Stimulated activated naive CD8-positive, alpha-beta T cell treated with anti-CD3 and anti-CD28 coated beads, Interleukin-15, Interleukin-2, amounts not matched to agents 100 ng/mL and 50 ng/mL, for 24 hours (primary cell): Measurements from ENCODE around the gene PISD.

Source experiments
- H3K27ac Mint-ChIP-seq: one replicate; pipeline ENCODE4 v1.8.0; 2021; ENCODE audit warnings: mild to moderate bottlenecking, mixed read lengths
- H3K27me3 Mint-ChIP-seq: one replicate; pipeline ENCODE4 v1.8.0; 2021; ENCODE audit warnings: mixed read lengths
- H3K36me3 Mint-ChIP-seq: one replicate; pipeline ENCODE4 v1.8.0; 2021; ENCODE audit warnings: low read depth, mixed read lengths
- H3K4me1 Mint-ChIP-seq: one replicate; pipeline ENCODE4 v1.8.0; 2021; ENCODE audit warnings: low read depth, mixed read lengths
- H3K4me3 Mint-ChIP-seq: one replicate; pipeline ENCODE4 v1.8.0; 2021; ENCODE audit warnings: mild to moderate bottlenecking, mixed read lengths
- H3K9me3 Mint-ChIP-seq: one replicate; pipeline ENCODE4 v1.8.0; 2021; ENCODE audit warnings: mixed read lengths

The PISD gene

DNA sequence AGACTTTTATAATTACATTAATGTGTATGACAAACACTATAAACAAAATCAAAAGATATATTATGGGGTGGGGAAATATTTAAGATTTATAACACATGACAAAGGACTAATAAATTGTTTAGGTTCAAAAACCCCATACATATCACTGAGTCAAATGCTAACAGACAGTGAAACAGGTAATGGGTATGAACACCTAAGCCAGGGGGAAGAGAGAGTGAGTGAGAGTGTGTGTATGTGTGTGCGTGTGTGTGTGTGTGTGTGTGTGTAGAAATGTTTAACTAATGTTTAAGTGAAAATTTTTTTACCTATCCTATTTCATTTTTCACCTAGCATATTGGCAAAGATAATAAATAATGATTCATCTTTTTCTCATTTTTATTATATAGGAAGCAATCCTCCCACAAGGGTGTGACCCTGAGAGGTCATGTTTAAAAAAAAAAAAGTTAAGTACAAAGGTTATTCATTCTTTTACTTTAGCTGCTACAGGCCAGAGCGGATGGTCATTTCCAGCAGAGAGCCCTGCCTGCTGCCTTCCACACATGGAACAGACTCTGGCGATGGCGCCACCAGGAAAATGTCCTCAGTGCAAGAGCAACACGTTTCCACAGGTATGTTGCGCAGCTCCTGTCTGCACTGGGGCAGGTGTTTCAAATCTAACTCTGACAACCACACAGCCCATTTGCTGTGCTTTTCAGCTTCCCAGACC lies 72.9 kb downstream of the PISD start:
- H3K27me3 Mint-ChIP-seq = no peaks in the 10 kb centered on the region
- H3K4me3 Mint-ChIP-seq = no peak overlapping the region
- peak overlapping the region; percentile 83 for H3K27ac Mint-ChIP-seq
- H3K36me3 Mint-ChIP-seq = peaks cover 52% of the 10 kb centered on the region
- no peaks in the 10 kb centered on the region for H3K9me3 Mint-ChIP-seq
- peaks cover 27% of the 10 kb centered on the region for H3K4me1 Mint-ChIP-seq

DNA sequence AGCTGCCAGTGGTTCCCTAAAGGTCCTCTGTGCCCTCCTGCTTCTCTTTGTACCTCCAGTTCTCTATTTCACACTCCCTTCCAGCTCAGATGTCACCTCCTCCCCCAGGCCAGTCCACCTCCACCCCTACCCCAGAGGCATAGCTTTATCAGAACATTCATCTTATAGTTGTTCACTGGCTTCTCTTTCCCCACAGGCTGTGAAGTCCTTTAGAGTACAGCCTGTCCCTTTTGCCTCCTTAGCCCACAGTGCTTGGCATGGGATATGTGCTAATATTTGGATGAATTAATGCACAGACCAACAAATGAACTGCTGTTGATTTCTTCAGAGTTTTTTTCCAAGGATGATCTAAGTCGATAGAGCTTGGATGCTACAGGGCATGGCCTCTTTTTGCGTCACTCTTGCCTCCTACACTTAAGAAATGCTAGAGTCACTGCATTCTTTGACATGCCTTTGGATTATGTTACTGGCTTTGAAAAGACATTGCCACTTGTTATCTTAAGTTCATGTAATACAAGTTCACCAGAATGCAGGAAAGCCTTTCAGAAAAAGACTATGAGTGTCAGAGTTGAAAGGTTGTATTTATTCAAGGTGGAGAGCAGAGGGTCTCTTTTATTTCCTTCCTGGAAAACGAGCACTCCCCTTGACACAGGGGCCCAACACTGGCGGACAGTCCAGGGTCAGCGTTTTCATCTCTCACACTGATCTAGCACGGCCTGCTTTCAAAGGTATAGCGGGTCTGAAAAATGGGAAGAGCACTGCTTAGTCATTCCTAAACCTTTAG lies 75.7 kb downstream of the PISD start:
- Mint-ChIP-seq H3K4me1 (peaks cover 49% of the 10 kb centered on the region), H3K4me3 (no peak overlapping the region), H3K36me3 (peaks cover 61% of the 10 kb centered on the region), H3K27me3 (no peaks in the 10 kb centered on the region), H3K9me3 (no peaks in the 10 kb centered on the region), H3K27ac (peak overlapping the region; percentile 70)

DNA sequence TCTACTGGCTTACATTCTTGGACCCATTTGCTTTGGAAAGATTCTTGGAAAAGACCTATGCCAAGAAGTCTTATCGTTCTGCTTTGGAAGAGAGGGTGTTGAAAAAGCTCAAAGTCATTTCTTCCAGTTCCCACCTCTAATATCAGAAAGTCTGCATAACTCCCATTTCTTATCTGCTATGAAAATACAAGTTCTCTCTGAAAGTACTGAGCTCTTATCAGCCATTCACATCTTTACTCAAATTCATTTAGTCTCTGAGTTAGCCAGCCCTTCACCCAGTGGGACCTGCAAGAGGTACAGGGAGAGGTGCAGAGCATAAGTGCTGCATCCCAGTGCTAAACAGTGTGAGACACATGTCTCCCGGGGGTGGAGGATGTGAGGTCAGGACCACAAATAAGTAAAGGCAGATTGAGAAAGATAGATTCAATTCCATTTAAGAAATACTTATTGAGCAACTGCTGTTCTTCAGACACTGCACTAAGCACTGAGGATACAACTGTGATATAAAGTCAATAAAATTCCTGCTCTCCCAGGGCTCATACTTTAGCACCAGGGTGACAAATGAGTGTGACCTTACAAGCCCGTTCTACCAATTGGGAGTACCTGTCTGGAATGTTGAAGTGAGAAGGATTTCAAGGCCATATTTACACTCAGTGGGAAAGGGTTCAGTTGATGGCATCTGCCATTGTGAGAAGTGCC lies 76.7 kb downstream of the PISD start:
- Mint-ChIP-seq H3K4me1 (peaks cover 49% of the 10 kb centered on the region), H3K4me3 (no peak overlapping the region), H3K36me3 (peaks cover 61% of the 10 kb centered on the region), H3K27ac (peak overlapping the region; percentile 56), H3K27me3 (no peaks in the 10 kb centered on the region), H3K9me3 (no peaks in the 10 kb centered on the region)

DNA sequence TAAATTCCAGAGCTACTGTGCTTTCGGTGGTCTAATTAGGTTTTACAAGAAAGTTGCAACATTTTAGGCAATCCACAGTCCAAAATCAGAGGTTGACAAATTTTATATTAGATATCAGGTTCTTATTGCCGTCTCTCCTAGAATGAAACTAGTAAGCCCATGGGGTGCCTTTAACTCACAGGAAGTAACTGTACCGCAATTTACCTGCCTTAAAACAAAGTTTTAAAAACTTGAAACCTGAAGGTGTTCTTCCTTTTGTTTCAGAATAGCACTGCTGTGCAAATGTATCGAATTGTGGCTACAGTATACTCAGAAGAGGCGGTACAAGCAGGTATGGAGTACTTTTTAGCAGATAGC lies 77.2 kb downstream of the PISD start:
- Mint-ChIP-seq H3K36me3 (peaks cover 66% of the 10 kb centered on the region), H3K4me1 (peaks cover 49% of the 10 kb centered on the region), H3K9me3 (no peaks in the 10 kb centered on the region), H3K27me3 (no peaks in the 10 kb centered on the region), H3K4me3 (no peak overlapping the region), H3K27ac (peak overlapping the region; percentile 7)

DNA sequence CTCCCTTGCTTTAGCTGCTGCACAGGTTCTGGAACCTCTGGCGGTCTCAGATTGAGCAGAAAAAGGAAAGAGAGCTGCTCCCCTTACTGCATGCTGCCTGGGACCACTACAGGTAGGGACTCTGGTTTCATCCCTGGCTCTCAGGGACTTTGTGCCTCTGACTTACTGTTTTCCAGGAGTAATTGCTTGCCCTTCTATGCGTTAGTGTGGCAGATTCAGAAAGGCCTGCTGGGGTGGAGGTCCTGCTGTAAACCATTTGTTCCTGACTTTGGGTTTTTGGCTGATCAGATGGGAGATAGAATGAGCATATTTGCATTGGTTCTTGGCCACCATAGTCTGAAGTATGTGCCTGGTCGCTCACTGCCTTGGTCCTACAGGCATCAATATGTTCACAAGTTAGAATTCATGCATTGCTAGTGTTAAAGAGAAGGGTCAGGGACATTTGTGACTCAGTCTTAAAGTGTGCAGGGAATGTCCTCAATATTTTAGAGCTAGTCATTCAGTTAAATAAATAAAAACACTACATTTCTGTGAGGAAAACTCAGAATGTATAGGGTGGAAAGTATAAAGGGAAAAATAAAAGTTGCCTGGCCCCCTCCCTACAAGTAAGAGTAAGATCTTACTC lies 78.0 kb downstream of the PISD start:
- peaks cover 48% of the 10 kb centered on the region for H3K4me1 Mint-ChIP-seq
- H3K9me3 Mint-ChIP-seq = no peaks in the 10 kb centered on the region
- H3K36me3 Mint-ChIP-seq = peaks cover 63% of the 10 kb centered on the region
- no peak overlapping the region for H3K4me3 Mint-ChIP-seq
- H3K27ac Mint-ChIP-seq = peak overlapping the region; percentile 7
- no peaks in the 10 kb centered on the region for H3K27me3 Mint-ChIP-seq

DNA sequence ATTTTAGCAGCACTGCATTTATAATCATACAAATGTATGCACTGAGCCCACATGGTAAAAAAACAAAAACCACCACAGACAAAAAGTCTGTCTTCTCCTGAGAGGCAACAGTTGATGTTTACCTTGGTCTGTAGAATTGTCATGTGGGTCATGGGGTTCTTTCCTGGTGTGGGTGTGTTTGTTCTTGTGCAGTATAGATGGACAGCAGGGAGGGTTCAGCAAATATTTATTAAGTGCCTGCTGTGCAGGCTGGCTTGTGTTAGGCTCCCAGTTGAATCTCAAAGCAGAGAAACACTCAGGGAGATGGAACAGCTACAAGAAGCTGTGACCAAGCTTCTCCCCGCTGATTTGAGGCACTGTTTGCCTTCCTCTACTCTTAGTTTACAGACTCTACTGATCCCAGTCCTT lies 82.2 kb downstream of the PISD start:
- Mint-ChIP-seq H3K4me3 (no peak overlapping the region), H3K4me1 (peaks cover 34% of the 10 kb centered on the region), H3K27ac (peak overlapping the region; percentile 13), H3K36me3 (peaks cover 52% of the 10 kb centered on the region), H3K27me3 (no peaks in the 10 kb centered on the region), H3K9me3 (no peaks in the 10 kb centered on the region)

DNA sequence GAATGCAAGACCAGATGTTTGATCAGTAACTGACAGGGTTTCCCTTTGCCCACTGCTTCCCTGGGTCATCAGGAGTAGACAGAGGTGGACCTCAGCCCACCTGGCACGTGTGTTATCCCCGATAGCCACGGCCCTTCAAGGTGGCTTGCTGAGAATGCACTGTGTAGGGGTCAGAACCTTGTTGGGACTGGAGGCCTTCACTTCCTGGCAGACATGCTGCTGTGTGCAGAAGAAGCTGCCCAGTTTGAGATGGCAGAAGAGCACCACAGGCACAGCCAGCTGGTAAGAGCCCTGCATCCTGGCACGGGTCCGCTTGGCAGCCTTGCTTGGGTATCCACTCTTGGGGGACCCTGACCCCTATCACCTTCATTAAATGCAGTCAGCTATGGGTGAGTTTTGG lies 83.8 kb downstream of the PISD start:
- Mint-ChIP-seq H3K4me1 (peaks cover 21% of the 10 kb centered on the region), H3K27ac (no peak overlapping the region), H3K36me3 (peaks cover 40% of the 10 kb centered on the region), H3K4me3 (no peak overlapping the region), H3K27me3 (no peaks in the 10 kb centered on the region), H3K9me3 (no peaks in the 10 kb centered on the region)

DNA sequence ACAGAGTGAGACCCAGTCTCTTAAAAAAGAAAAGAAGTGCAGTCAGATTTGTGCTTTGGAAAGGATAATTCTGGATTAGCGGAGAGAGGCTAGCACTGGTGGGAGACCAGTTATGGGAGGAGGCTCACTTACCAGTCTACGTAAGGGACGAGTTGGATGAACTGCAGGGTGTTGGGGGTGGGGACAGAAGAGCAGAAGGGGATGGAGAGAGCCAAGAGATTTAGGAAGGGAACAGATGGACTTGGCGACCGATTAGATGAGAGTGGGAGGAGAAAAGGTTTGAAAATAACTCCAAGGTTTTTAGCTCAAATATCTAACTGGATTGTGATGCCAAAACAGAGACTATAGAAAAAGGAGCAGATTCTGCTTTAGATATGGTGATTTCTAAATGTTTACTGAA lies 84.3 kb downstream of the PISD start:
- no peaks in the 10 kb centered on the region for H3K27me3 Mint-ChIP-seq
- no peak overlapping the region for H3K27ac Mint-ChIP-seq
- H3K9me3 Mint-ChIP-seq = no peaks in the 10 kb centered on the region
- peaks cover 18% of the 10 kb centered on the region for H3K4me1 Mint-ChIP-seq
- no peak overlapping the region for H3K4me3 Mint-ChIP-seq
- H3K36me3 Mint-ChIP-seq = peaks cover 44% of the 10 kb centered on the region

DNA sequence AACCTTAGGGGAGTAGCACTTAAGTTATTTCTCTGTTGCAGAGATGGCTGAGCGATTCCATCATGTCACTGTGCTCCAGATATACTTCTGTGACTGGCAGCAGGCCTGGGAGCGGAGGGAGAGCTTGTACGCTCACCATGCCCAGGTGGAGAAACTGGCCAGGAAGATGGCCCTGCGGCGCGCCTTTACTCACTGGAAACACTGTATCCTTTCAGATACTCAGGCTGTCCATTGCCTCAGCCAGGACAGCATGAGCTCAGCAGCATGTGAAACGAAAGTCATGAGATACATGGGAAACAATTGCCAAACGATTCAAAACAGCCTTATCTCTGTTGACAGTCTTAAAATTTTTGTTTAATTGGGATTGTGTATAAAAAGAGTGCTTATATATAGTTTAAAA lies 86.8 kb downstream of the PISD start:
- peak overlapping the region; percentile 80 for H3K27ac Mint-ChIP-seq
- H3K4me3 Mint-ChIP-seq = no peak overlapping the region

DNA sequence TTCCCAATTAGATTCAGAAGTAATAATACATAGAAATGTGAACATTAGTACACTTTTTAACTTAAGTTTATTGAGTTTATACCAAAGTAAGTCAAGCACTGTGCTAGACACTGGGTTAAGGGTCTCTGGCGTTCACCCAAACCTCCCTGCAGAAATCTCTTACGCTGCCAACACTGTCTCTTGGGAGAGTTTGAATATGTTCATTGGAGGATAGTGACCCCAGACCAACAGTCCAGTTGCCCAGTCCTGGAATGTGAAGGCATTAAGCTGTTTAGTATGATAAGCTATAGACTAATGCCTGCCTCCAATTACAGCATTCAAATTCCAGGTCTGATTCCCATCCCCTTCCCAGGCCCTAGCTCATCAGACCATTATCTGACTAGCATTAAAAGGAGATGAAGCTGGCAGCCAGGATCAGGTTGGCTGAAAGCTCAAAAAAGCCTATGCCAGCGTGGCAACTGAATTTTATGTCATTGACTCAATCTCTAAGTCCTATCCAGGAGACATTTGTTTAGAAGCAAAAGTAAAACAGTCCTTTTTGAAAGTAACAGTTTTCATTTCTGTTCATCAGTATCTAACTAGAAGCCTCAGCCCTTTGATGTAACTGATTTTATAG lies 87.9 kb downstream of the PISD start:
- Mint-ChIP-seq H3K36me3 (peaks cover 64% of the 10 kb centered on the region), H3K27me3 (no peaks in the 10 kb centered on the region), H3K4me1 (peaks cover 12% of the 10 kb centered on the region), H3K9me3 (no peaks in the 10 kb centered on the region), H3K4me3 (no peak overlapping the region), H3K27ac (no peak overlapping the region)

More for the DNA sequence above, 86.8 kb downstream of the PISD start:
- H3K36me3 Mint-ChIP-seq = peaks cover 64% of the 10 kb centered on the region
- no peaks in the 10 kb centered on the region for H3K27me3 Mint-ChIP-seq
- no peaks in the 10 kb centered on the region for H3K9me3 Mint-ChIP-seq
- peaks cover 8% of the 10 kb centered on the region for H3K4me1 Mint-ChIP-seq

DNA sequence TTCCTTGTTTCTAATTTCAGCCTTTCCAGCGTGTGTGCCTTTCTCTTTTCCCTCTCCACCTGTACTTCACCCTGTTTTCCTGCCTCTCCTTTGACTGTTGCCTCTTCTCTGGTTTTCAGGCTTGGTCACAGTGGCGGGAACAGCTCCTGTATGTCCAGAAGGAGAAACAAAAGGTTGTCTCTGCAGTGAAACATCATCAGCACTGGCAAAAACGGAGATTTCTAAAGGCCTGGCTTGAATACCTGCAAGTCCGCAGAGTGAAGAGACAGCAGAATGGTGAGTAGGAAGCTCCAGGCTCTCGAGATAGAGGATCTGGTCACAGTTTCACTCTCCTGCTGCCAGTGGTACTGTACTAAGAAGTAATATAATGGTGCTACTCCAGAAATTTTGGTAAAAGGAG lies 89.1 kb downstream of the PISD start:
- Mint-ChIP-seq H3K27ac (peak overlapping the region; percentile 63), H3K36me3 (peaks cover 65% of the 10 kb centered on the region), H3K27me3 (no peaks in the 10 kb centered on the region), H3K9me3 (no peaks in the 10 kb centered on the region), H3K4me3 (no peak overlapping the region), H3K4me1 (peaks cover 15% of the 10 kb centered on the region)

DNA sequence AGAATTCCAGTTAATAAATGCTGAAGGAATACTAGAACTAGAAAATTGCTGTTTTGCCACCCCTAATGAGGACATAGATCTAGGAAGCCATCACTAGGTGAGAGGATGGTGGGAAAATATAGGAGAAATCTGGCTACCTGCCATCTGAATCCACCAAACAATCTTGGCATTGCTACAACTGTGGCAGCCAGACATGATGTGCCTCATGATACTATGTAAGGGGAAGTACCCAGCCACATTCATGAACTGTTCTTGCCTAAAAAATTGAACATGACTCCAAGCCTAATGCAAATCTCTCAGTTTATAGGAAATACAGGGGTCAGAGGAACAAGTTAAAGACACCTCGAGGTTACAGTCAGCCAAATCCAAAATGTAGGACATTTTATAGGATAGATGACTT lies 92.9 kb downstream of the PISD start:
- no peaks in the 10 kb centered on the region for H3K27me3 Mint-ChIP-seq
- no peak overlapping the region for H3K4me3 Mint-ChIP-seq
- H3K36me3 Mint-ChIP-seq = peaks cover 50% of the 10 kb centered on the region
- peak overlapping the region; percentile 54 for H3K27ac Mint-ChIP-seq
- no peaks in the 10 kb centered on the region for H3K9me3 Mint-ChIP-seq
- H3K4me1 Mint-ChIP-seq = peaks cover 7% of the 10 kb centered on the region
